Ishikawa (cell line): Measurements from ENCODE around the gene INTU.

Experiments used
- EP300 ChIP-seq: IDR thresholded peaks from 2 replicates; pipeline ENCODE4 v1.6.1; 2012; ENCODE audit warnings: borderline replicate concordance
- MAX ChIP-seq: IDR thresholded peaks from 2 replicates; pipeline ENCODE4 v1.6.1; 2012
- NFIC ChIP-seq: IDR thresholded peaks from 2 replicates; pipeline ENCODE4 v1.6.1; 2012
- RAD21 ChIP-seq: IDR thresholded peaks from 2 replicates; pipeline ENCODE4 v1.6.1; 2012; ENCODE audit warnings: low read depth
- REST ChIP-seq: IDR thresholded peaks from 2 replicates; pipeline ENCODE4 v1.6.1; 2012; ENCODE audit warnings: low read depth, mild to moderate bottlenecking
- TCF12 ChIP-seq: IDR thresholded peaks from 2 replicates; pipeline ENCODE4 v1.6.1; 2012; ENCODE audit warnings: low read depth
- TEAD4 ChIP-seq: IDR thresholded peaks from 2 replicates; pipeline ENCODE4 v1.6.1; 2012

GRCh38 chr4:127667772-127668171, 35.0 kb downstream of the INTU start:
- TF ChIP-seq RAD21 (no peak), REST (no peak), TCF12 (no peak), EP300 (no peak), NFIC (no peak), TEAD4 (no peak), MAX (no peak)
